Central memory CD8-positive, alpha-beta T cell (primary cell): ENCODE measurements around the gene POU2AF3.

ENCODE experiments used
- ATAC-seq: fragments of 150-1000 bp; cut with Tn5 transposase; replicated peaks from 2 replicates; pipeline ENCODE4 v1.10.0; 2022; ENCODE audit warnings: mild to moderate bottlenecking, moderate FRiP score, moderate number of reproducible peaks; ENCODE audit not compliant: poor library complexity, severe bottlenecking; ENCODE audit errors: extremely low read depth
- DNase-seq, 2 donors: peaks; one replicate each; pipeline ENCODE4 v3.0.0; 2021; ENCODE audit warnings: low spot score in 2 of 2
- H3K27ac Mint-ChIP-seq: one replicate; pipeline ENCODE4 v1.8.0; 2022; ENCODE audit warnings: low read depth, mild to moderate bottlenecking, moderate library complexity, mixed read lengths
- H3K27me3 Mint-ChIP-seq: one replicate; pipeline ENCODE4 v1.8.0; 2022; ENCODE audit warnings: mixed read lengths
- H3K36me3 Mint-ChIP-seq: one replicate; pipeline ENCODE4 v1.8.0; 2022; ENCODE audit warnings: mild to moderate bottlenecking, moderate library complexity, mixed read lengths; ENCODE audit not compliant: insufficient read depth
- H3K4me1 Mint-ChIP-seq: one replicate; pipeline ENCODE4 v1.8.0; 2022; ENCODE audit warnings: mixed read lengths
- H3K4me3 Mint-ChIP-seq: one replicate; pipeline ENCODE4 v1.8.0; 2022; ENCODE audit warnings: mild to moderate bottlenecking, moderate library complexity, mixed read lengths
- H3K9me3 Mint-ChIP-seq: one replicate; pipeline ENCODE4 v1.8.0; 2022; ENCODE audit warnings: mixed read lengths

Gene POU2AF3

DNA sequence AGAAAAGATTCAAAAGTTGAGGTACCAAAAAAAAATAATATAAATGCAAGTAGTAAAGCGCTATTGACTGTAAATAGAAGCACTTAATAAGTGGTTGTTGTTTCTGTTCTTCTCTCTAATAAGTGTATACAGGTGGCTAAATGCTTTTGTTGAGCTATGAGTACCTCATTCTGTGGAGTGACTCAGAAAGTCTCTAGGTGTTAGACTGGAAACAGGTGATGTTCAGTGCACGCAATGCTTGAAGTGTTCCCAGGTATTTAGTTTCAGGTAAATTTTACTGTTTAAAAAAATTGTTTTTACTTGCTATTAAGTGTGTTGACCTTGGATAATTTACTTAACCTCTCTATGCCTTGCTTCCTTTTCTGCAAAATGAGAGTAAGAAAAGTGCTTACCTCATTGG, 24.2 kb downstream of the POU2AF3 start:
- Mint-ChIP-seq H3K9me3 (no peaks in the 10 kb centered on the region), H3K36me3 (no peaks in the 10 kb centered on the region), H3K4me1 (no peaks in the 10 kb centered on the region), H3K4me3 (no peak overlapping the region), H3K27me3 (peaks cover 31% of the 10 kb centered on the region), H3K27ac (no peak overlapping the region)
- ATAC-seq, result no peak
- no peak for DNase-seq

DNA sequence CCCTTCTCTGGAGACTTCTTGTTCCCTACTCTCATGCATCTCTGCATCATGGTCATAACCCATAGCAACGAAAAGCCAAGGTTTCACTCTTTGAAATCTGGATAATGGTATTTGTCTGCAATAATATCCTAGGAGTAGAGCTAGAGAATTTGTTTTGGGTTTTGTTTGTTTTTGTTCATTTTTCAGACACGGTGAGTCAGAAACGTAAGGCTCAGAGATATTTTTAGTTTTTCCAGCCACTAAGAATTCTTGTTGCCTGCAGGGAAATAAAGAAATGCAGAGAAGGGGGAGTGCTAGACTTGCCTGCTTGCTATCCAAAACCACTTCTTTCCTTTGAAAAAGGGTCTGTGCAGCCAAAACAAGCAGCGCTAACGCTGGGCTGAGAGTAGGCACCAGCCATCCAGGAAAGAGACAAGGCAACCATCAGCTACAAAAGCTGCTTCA, 26.0 kb downstream of the POU2AF3 start:
- Mint-ChIP-seq H3K36me3 (no peaks in the 10 kb centered on the region), H3K27ac (no peak overlapping the region), H3K27me3 (peaks cover 30% of the 10 kb centered on the region), H3K9me3 (no peaks in the 10 kb centered on the region), H3K4me3 (no peak overlapping the region), H3K4me1 (no peaks in the 10 kb centered on the region)
- DNase-seq (no peak), ATAC-seq (no peak)

DNA sequence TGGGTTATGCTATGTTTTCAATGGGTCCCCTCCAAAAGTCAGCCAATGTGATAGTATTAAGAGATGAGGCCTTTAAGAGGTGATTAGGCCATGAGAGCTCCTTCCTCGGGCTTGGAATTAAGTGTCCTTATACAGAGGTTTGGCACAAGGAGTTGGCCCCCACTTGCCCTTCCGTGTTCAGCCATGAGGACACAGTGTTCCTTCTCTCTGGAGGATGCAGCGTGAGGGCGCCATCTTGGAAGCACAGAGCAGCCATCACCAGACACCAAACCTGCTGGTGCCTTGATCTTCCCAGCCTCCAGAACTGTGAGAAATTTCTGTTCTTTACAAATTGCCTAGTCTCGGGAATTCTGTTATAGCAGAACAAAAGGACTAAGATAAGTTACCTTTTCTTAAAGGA, 26.9 kb downstream of the POU2AF3 start:
- ATAC-seq (no peak), DNase-seq (no peak)
- no peaks in the 10 kb centered on the region for H3K4me1 Mint-ChIP-seq
- H3K4me3 Mint-ChIP-seq, result no peak overlapping the region
- H3K36me3 Mint-ChIP-seq, result no peaks in the 10 kb centered on the region
- no peak overlapping the region for H3K27ac Mint-ChIP-seq
- H3K27me3 Mint-ChIP-seq, result peaks cover 20% of the 10 kb centered on the region
- H3K9me3 Mint-ChIP-seq, result no peaks in the 10 kb centered on the region

DNA sequence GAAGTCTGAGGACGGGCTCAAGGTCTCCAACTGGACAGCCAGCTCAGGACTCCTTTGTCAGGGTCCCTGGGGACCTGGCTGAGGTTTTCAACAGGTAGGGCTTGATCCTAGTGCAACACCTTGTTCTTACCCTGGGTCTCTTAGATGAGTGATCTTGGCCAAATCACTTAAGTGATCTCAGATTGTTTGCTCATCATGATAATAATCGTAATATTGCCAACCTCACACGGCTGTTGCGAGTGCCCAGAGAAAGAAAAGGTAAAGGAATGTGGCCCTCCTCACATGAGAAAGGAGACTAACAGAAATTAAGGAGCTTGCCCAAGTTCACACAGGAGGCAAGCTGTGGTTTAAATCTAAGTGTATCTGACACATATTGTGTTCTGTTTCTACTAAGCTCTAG, 28.5 kb downstream of the POU2AF3 start:
- Mint-ChIP-seq H3K4me3 (no peak overlapping the region), H3K27me3 (peaks cover 15% of the 10 kb centered on the region), H3K27ac (no peak overlapping the region), H3K9me3 (no peaks in the 10 kb centered on the region), H3K36me3 (no peaks in the 10 kb centered on the region), H3K4me1 (no peaks in the 10 kb centered on the region)
- no peak for ATAC-seq
- DNase-seq, result no peak

DNA sequence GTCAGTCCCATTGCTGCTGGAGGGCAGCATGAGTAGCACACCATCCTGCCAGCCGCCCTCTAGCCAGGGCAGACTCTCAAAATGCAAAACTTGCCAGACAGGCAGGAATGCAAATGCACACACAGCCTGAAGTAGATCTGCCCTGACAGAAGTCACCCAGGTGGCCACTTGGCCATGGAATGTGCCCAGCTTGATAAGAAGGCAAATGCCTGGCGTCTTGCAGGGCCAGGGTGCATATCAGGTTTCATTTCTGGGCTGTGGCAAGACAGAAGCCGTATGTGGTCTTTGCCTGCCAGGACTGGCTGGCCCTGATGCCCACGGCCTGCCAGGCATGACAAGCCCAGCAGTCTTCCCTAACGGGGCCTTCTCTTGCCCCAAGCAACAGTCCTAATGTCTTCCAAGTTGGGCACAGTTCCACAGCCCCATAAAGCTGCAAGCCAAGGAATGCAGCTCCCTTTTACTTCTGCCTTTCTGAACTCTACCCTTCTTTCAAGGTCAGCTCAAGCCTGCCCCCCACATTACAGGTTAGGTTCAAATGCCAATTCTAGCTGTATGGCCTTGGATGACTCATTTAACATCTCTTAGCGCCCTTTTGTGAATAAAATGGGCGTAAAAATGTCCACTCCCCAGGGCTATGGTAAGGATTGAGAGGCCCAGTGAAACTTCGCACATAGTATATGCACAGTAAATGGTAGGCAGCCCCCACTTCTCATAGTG, 29.7 kb downstream of the POU2AF3 start:
- no peaks in the 10 kb centered on the region for H3K36me3 Mint-ChIP-seq
- H3K4me1 Mint-ChIP-seq, result no peaks in the 10 kb centered on the region
- peaks cover 17% of the 10 kb centered on the region for H3K27me3 Mint-ChIP-seq
- no peak overlapping the region for H3K4me3 Mint-ChIP-seq
- H3K27ac Mint-ChIP-seq, result no peak overlapping the region
- ATAC-seq (no peak), DNase-seq (no peak)
- no peaks in the 10 kb centered on the region for H3K9me3 Mint-ChIP-seq

DNA sequence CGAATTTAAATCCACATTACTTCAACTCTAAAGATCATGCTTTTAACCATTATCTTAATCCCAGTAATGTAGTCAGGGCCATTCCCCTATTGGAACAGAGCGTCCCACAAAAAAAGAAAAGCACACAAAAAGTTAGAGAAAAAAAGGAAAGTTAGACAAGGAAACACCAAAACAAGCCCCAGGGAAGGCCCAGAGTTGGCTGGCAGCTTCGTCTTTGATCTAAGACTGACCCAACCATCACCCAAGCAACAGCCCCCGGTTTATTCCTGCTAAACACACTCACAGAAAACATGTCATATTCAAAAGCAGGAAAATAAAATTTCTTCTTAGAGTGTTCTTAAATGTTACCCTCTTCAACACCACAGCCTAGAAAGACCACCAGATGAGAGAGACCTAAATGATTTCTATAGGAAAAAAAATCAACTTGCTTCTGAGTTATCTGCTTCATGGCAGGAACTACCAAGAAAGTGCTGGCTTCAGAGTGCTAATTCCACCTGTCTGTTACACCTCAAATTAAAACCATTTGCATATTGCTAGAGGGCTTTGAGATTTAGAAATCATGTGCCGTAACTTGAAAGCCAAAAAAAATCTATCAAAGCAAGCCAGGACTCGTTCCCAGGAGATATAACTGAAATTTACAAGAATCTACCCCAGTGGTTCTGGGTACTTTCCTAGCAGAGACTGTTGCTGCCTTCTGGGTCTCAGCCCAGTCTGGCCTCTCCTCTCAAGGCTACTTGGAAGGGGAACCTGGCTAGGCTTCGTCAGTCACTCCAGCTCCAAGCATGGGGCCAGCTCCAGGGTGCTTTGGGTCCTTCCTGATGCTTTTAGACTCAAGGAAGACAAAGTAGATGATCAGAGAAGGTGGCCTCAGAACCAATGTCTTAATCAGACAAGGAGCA, 31.2 kb downstream of the POU2AF3 start:
- H3K9me3 Mint-ChIP-seq, result no peaks in the 10 kb centered on the region
- no peak for DNase-seq
- H3K36me3 Mint-ChIP-seq, result no peaks in the 10 kb centered on the region
- H3K4me3 Mint-ChIP-seq, result no peak overlapping the region
- ATAC-seq, result no peak
- H3K4me1 Mint-ChIP-seq, result no peaks in the 10 kb centered on the region
- H3K27ac Mint-ChIP-seq, result no peak overlapping the region
- peaks cover 31% of the 10 kb centered on the region for H3K27me3 Mint-ChIP-seq

DNA sequence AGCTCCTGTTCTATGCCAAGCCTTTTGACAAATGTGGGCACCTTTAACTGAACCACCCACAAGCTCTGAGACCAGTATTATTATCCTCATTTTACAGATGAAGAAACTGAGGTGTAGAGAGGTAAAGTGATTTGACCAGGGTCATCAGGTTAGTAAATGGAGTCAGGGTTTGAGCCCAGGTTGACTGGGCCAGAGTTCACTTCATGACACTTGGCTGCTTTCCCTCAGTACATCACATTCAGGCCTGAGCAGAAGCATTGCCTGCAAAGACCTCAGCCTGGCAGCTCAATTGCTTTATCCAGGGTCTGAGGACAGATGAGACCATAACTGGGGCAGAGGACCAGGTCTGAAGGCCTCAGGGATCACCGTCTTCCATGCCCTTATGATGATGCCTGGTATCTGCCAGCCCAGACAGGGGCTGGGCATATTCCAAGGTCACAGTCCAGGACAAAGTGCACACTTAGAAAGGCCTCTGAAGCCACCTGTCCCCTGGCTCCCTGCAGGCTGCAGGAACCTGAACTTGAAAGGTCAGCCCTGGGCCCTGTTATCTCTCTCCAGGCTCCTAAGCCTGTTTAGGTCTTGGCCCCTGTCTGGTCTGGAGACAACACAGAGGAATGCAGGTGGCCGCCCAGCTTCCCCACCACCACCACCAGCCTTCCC, 32.0 kb downstream of the POU2AF3 start:
- DNase-seq, result no peak
- Mint-ChIP-seq H3K27me3 (peaks cover 31% of the 10 kb centered on the region), H3K4me3 (no peak overlapping the region), H3K9me3 (no peaks in the 10 kb centered on the region), H3K36me3 (no peaks in the 10 kb centered on the region), H3K27ac (no peak overlapping the region), H3K4me1 (no peaks in the 10 kb centered on the region)
- no peak for ATAC-seq

DNA sequence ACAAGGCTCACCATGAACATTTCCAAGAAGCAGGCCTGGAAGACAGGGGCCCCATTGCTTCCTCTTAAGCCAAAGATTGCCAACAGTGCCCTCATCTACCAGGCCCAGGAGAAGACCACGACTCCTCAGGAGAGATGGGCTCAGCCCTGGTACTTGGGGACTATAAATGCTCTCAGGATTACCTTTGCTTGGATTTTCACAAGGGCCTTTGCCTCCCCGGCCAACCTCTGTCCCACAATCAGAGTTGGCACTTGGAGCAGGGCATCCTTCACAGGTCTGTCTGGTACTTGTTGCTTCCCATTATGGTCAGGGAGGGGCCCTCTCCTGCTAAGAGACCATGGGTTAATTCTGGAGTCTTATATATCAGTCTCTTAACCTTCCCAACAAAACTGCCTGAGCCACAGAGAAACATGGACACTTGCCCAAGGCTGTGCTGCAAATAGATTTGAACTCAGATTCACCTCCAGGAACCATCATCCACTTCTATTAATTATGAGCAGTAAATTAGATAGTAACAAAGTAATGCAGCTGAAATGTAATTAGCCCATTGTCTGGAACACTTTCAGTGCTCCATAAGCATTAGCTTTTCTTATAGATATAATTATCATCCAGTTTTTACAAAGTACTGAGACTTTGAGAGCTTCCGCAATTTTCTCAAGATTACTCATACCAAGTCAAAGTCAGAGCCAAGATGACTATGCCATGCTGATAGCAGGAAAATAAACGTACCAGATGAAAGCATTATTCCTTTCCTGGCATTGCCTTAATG, 33.5 kb downstream of the POU2AF3 start:
- no peaks in the 10 kb centered on the region for H3K4me1 Mint-ChIP-seq
- no peak for DNase-seq
- no peak overlapping the region for H3K4me3 Mint-ChIP-seq
- H3K9me3 Mint-ChIP-seq, result no peaks in the 10 kb centered on the region
- no peak overlapping the region for H3K27ac Mint-ChIP-seq
- no peak for ATAC-seq
- H3K36me3 Mint-ChIP-seq, result no peaks in the 10 kb centered on the region
- H3K27me3 Mint-ChIP-seq, result peaks cover 42% of the 10 kb centered on the region

DNA sequence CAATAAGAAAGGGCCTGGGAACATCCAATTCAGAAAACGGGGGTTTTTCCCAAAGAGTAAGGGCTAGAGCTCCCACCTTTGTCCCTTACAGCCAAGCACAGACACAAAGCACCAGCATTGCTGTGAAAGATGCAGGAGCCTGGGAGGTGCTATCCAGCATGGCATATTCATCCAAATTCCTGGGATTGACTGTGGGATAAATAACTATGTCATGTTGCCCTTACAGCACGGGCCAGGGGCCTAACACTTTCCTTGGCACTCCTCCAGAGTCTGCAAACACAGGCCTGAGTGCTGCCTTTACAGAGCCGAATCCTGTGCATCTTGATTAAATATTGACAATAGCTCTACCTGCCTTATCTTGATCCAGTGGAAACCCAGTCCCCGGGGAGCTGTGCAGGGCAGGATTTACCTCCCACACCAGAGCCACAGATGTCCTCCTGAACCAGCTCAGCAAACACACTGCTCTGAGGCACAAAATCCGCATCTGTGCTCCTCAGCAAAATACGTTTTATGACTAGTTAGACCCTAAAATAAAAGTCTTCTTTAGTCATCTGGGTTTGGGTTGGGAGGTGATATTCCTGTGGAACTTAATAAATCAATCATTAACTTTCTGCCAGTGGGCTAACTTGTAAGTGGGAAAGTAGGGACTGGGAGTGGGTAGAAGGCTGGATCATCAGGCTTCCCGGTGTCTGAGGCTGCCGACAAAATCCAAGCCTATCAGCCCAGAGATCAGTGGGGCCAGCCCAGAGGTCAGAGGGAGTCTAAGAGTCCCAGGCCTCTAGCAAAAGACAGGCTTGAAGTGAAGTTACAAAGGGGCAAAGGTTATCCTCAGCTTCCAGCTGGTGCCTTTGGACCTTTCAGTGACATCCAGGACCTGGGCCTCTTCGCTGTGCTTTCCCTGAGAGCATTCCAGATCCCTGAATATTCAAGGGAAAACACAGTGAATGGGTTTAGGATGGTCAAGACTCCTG, 36.5 kb downstream of the POU2AF3 start:
- DNase-seq, result no peak
- no peaks in the 10 kb centered on the region for H3K36me3 Mint-ChIP-seq

DNA sequence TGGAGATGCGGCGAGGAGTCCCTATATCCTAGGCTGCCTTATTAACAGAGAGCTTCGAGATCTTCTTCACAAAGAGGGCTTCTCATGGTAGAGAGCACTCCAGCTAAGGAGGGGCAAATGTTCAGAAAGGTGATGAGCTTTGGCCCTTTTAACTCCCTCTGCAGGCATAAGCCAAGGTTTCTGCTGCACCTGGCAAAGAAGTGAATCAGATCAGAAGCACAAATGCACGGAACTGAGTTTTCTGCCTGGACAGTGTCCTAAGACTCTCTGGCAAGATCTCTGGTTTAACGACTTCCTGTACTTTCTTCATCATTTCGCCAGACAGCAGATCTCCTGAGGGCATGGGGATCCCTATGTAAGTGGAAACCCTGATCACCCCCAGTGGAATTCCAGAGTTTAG, 37.2 kb downstream of the POU2AF3 start:
- H3K4me3 Mint-ChIP-seq, result no peak overlapping the region
- H3K27ac Mint-ChIP-seq, result no peak overlapping the region
- DNase-seq (no peak), ATAC-seq (no peak)
- H3K36me3 Mint-ChIP-seq, result no peaks in the 10 kb centered on the region
- peaks cover 6% of the 10 kb centered on the region for H3K9me3 Mint-ChIP-seq
- peaks cover 56% of the 10 kb centered on the region for H3K27me3 Mint-ChIP-seq
- H3K4me1 Mint-ChIP-seq, result no peaks in the 10 kb centered on the region

More for the DNA sequence above, 36.5 kb downstream of the POU2AF3 start:
- no peak for ATAC-seq
- Mint-ChIP-seq H3K27me3 (peaks cover 56% of the 10 kb centered on the region), H3K27ac (no peak overlapping the region), H3K4me1 (no peaks in the 10 kb centered on the region), H3K4me3 (no peak overlapping the region), H3K9me3 (peaks cover 6% of the 10 kb centered on the region)

DNA sequence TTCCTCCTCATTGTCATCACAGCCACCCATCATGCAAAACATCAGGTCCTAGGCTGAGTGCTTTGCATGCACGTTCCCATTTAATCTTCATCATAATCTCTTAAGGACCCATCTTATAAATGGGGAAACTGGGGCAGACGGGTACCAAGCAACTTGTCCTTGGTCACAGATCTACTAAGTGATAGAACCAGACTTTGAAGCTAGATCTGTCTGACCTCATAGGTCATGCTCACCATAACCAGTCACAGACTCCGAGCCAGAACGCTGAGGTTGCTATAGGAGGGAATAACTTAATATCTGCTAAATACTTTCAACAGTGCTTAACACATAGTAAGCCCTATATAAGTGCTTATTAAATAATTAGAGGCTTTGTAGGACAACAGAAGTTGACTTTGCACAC, 37.7 kb downstream of the POU2AF3 start:
- H3K36me3 Mint-ChIP-seq, result no peaks in the 10 kb centered on the region
- H3K27ac Mint-ChIP-seq, result no peak overlapping the region
- ATAC-seq (no peak), DNase-seq (no peak)
- no peak overlapping the region for H3K4me3 Mint-ChIP-seq
- H3K9me3 Mint-ChIP-seq, result peaks cover 6% of the 10 kb centered on the region
- H3K27me3 Mint-ChIP-seq, result peaks cover 52% of the 10 kb centered on the region
- H3K4me1 Mint-ChIP-seq, result no peaks in the 10 kb centered on the region
